ENCODE data around the gene KIRREL1.

- TF ChIP-seq CTCF (IDR thresholded peaks at IDR 0.05; ENCODE audit: low read length): no peak
- TF ChIP-seq EZH2 (IDR thresholded peaks at IDR 0.05; ENCODE audit: borderline replicate concordance, low read length): no peak
Measured at GRCh38 chr1:158098256-158098655, 104.8 kb downstream of the KIRREL1 start.
